Hematopoietic multipotent progenitor cell treated with erythropoietin and hydrocortisone succinate and interleukin-3 and kit ligand, for 17 days (in vitro differentiated cells): Measurements from ENCODE around the gene ABCA13.

ENCODE experiments used
- DNase-seq: peaks from one replicate; pipeline ENCODE4 v3.0.0-alpha.2; 2015; ENCODE audit warnings: low spot score

The ABCA13 gene

GRCh38 chr7:48245751-48246472 is 74.7 kb downstream of the ABCA13 start:
- DNase-seq: no peak

- DNase-seq: no peak
Observed at GRCh38 chr7:48249166-48249565, 77.9 kb downstream of the ABCA13 start.

GRCh38 chr7:48250441-48250951 is 79.2 kb downstream of the ABCA13 start:
- DNase-seq: no peak

GRCh38 chr7:48251766-48252165 is 80.5 kb downstream of the ABCA13 start:
- DNase-seq: no peak

- DNase-seq: no peak
Observed at GRCh38 chr7:48252995-48253394, 81.7 kb downstream of the ABCA13 start.

GRCh38 chr7:48255046-48255445 is 83.8 kb downstream of the ABCA13 start:
- DNase-seq: no peak

GRCh38 chr7:48259463-48260280 is 88.4 kb downstream of the ABCA13 start:
- DNase-seq: no peak

- no peak for DNase-seq
Observed at GRCh38 chr7:48261696-48262095, 90.4 kb downstream of the ABCA13 start.

GRCh38 chr7:48262606-48263310 is 91.5 kb downstream of the ABCA13 start:
- DNase-seq: no peak

- no peak for DNase-seq
Observed at GRCh38 chr7:48263311-48263650, 92.0 kb downstream of the ABCA13 start.

- no peak for DNase-seq
Observed at GRCh38 chr7:48269066-48269465, 97.8 kb downstream of the ABCA13 start.

- DNase-seq: no peak
Observed at GRCh38 chr7:48274662-48275061, 103.4 kb downstream of the ABCA13 start.

GRCh38 chr7:48279420-48279819 is 108.2 kb downstream of the ABCA13 start:
- DNase-seq: no peak

GRCh38 chr7:48280100-48280499 is 108.8 kb downstream of the ABCA13 start:
- DNase-seq: no peak

GRCh38 chr7:48285373-48285772 is 114.1 kb downstream of the ABCA13 start:
- no peak for DNase-seq

- no peak for DNase-seq
Observed at GRCh38 chr7:48286836-48287235, 115.6 kb downstream of the ABCA13 start.

- DNase-seq: no peak
Observed at GRCh38 chr7:48289656-48290055, 118.4 kb downstream of the ABCA13 start.

- no peak for DNase-seq
Observed at GRCh38 chr7:48292949-48293348, 121.7 kb downstream of the ABCA13 start.

GRCh38 chr7:48295296-48295971 is 124.2 kb downstream of the ABCA13 start:
- DNase-seq: no peak

GRCh38 chr7:48296966-48297365 is 125.7 kb downstream of the ABCA13 start:
- no peak for DNase-seq

GRCh38 chr7:48298779-48299178 is 127.5 kb downstream of the ABCA13 start:
- no peak for DNase-seq

GRCh38 chr7:48299580-48300169 is 128.4 kb downstream of the ABCA13 start:
- DNase-seq: no peak
